LoVo (cell line): ENCODE results near the gene TFEB.

ENCODE experiments used
- DNase-seq: peaks from one replicate; pipeline ENCODE4 v3.0.0-alpha.2; 2016; ENCODE audit warnings: low spot score

Gene TFEB

DNA sequence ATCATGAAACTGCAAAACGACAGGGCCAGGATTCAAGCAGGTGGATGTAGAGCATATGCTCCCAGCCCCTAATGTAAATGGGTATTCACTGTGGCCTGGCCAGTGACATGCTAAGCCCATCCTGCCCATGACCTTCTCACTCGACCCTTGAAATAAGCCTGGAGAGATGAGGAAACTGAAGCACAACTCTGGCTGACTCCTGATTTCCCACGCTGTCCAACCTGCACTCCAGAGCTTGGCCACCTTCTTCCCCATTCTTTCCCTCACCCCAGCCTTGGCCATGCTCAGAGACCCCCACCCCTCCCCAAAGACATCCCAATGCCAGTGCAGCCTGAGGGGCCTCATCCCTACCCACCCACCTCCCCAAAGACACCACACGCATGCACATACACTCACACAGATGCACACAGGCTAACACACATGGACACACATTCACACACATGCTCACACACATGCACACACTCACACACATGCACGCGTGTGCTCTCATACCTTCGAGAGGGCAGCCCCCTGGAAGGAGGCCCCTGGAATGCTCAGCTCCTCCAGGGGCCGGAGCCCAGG, 12.4 kb downstream of the TFEB start:
- no peak for DNase-seq

DNA sequence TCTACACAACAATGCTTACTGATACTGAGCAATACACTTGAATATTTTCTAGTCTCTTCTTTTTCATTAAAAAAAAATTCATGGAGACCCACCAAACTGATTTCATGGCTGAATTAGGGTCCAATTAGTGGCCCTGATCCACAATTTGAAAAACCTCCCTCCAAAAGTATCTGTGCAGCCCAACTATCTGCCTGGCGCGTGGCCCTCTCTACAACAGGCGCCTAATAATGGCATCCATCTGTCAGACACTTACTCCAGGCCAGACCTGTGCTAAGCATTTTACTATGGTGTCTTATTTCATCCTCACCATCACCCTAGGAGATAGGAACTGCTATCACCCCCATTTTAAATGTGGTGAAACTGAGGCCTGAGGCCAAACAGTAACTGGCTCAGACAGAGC, 14.0 kb downstream of the TFEB start:
- no peak for DNase-seq

DNA sequence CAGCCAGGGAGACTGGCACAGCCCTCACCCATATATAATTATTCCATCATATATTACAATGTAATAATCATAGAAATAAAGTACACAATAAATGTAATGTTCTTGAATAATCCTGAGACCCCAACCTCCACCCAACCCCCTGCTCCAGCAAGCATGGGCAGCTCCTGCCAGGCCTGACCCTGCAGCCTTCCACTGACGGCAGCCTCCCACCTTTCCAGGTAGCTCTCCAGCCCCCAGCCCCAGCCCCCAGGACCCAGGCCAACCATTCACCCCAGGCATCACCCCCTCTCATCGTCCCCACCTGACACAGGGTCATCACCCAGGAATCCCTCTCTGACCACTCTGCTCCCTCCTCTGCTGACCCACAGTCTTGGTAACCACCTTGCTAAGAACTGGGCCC, 14.6 kb downstream of the TFEB start:
- DNase-seq = no peak

DNA sequence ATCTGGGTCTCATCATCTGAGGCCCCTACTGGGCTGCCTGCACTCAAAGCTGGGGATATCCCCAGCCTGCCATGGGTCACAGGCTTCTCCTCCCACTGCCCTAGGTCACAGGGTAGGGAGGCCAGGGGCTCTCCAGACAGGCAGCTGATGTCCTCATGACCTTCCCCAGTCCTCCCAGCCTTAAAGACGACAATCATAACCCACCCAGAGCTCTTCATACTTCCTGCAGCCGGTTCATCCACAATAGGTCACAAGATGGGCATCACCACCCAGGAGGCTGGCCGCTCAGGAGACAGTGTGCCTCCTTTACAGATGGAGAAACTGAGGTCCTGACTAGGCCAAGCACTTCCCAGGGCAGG, 15.2 kb downstream of the TFEB start:
- DNase-seq = no peak

DNA sequence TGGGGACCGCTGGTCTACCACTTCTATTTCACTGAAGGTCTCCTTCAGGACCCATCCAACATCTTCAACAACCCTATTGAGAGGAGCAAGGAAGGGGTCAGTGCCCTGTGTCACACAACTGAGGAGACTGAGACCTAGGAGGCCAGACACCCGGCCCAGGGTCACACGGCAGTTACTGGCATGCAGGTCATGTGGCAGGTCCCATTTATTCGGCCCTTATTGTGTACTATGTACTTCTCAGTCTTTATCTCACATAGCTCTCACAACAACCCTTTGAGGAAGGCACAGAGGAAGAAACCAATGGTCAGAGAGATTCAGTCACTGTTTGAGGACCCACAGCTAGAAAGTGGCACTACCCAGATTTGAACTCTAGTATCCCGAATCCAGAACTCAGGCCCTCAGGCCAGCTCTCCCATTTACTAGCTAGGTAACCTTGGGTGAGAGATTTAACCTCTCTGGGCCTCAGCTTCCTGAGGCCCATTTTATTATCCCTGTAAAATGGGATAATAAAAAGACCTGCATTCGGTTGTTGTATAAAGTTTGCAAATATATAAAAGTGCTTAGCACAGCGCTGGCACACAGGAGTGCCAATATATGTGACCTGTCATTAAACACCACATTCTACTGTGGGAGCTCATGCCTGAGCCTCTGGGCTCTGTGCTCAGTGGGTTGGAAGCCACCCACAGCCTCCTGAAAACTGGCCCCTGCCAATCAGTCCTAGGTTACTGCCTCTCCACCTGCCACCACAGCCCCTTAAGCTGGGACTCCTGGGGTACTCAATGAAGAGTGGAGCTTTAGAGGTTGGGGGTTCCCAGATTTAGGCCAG, 15.8 kb downstream of the TFEB start:
- no peak for DNase-seq

DNA sequence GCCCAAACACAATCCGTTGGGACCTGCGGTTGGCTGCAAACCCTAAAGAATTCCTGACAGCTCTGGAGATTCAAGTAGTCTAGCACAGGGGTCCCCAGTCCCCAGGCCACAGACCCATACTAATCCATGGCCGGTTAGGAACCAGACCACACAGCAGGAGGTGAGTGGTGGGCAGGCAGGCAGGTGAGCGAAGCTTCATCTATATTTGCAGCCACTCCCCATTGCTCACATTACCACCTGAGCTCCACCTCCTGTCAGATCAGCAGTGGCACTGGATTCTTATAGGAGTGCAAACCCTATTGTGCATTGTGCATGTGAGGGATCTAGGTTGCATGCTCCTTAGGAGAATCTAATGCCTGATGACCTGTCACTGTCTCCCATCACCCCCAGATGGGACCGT, 16.6 kb downstream of the TFEB start:
- no peak for DNase-seq

DNA sequence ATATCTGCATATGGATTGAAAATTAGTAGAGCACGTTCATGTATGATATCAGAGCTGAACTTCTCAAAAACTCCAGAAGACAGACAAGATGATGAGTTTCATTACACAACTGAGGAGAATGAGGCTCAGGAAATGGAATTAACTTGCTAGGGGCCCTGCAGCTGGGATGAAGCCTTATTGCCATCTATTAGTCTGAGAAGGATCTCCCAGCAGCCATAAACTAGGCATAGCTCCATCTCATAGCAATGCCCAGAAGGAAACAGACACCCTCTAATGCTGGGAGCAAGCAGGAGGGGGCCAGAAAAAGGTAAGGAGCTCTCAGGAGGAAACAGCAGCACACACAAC, 18.0 kb downstream of the TFEB start:
- DNase-seq = no peak

DNA sequence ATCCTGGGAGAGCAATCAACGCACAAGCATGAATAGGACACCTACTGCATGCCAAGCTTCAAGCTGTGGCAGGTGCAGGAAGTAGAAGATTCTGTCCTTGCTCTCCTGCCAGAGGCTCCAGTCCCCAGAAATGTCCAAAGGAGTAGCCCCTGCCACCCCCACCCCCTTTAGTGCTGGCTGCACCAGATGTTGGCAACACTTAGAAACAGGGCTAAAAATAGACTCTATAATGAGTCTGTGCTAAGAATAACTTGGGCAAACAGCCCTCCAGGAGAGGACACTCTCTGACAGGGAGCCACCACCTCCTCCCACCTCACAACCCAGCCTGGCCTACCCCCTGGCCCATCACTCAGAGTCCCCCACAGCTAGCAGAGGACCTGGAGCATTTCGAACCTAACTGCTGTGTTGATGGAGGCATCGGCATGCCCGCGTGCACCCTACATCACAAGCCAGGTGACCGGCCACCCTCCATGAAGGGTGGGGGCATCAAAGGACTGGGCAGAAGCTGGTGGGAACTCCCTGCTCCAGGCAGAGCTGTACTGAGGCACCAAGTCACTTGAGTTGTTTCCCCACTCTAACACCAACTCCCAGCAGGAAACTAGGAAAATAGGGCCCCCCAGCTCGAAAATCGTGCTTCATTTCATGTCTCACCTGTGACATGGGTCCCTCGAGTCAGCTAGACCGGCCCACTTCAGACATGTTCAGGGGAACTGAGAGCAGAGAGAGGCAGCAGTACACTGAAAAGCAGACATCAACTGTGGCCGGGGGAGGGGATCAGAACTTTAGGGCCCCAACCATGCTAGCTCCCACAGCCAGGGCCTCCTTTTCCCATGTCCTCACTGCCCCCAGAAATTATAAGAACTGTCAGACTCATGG, 18.7 kb downstream of the TFEB start:
- no peak for DNase-seq

DNA sequence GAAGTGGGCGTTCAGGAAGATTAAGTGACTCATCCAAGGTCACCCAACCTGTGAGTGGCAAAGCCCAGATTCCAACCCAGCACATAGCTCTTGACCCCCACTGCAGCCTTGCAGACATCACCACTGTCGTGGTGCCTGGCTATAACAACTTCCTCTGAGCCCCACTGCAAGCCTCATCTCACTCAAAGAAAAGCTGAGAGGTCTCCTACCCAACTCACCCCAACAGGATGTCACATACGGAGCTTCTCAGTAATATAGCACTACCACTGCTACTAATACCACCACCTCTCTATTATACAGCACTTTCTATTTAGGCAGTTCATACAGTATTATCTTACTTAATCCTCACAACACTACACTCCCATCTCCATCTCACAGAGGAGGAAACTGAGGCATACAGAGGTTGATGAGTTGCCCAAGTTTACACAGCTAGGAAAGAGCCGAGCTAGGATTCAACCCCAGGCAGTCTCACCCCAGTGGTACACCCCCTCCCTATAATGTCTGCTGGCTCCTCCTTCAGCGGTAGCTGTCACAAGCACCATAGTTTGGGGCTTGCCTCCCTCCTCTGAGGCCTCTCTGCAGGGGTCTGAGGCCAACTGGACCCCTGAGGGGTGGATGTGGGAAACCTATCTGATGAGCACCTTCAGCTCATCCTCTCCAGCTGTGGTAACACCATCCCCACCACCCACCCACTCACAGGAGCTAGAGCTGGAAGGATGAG, 19.5 kb downstream of the TFEB start:
- no peak for DNase-seq

DNA sequence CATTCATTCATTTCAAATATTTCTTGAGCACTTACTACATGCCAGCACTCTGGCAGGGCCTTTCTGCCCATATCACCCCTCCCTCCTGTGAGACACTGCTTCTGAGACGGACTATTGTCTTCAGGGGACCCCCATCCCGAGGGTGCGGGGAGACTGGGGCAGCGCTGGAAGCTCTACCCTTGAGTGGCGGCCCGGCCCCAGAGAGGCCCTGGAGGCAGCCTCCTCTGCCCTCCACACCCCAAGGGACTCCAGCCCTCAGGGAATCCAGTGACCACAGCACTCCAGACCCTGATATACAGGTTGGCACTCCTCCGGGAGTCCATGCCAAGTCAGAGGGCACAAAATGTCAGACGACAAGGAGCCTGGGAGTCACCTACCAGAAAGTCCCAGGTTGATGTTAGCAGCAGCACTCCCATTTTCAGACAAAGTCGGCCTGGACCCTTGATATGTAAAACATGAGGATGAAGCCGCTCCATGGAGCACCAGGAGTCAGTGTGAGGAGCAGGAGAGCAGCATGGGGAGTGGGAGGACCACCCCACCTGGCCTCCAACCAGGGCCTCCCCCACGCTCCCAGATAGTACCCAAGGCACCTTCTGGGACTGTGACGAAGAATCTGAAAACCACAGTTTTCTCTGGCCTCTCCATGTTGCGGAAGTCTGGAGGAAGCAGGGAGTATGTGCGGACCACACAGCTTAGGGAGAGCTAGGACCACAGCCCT, 20.7 kb downstream of the TFEB start:
- no peak for DNase-seq

DNA sequence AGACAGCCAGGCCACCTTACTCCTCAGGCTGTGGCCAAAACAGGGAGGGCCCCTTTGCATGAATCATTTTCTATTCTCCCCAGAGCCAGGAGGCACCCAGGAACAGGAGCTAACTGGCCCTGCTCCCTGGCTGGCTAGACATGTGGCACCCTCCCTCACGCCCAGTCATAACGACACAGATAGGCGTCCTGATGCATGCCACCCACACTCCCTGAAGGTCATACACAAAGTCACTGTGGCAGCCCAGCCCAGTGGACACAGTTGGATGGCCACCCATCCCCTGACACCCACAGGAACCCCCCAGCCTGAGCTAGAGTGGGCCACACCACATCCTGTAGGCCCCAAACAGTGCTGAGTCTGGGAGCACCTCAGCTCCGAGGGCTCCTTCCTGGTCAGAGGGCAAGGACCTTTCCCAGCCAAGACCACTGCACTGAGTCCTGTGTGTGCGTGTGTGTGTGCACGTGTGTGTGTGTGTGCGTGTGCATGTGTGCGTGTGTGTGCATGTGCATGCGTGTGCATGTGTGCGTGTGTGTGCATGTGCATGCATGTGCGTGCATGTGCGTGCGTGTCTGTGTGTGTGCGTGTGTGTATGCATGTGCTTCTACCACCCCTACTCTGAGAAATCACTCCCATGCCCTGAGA, 21.6 kb downstream of the TFEB start:
- DNase-seq = no peak

DNA sequence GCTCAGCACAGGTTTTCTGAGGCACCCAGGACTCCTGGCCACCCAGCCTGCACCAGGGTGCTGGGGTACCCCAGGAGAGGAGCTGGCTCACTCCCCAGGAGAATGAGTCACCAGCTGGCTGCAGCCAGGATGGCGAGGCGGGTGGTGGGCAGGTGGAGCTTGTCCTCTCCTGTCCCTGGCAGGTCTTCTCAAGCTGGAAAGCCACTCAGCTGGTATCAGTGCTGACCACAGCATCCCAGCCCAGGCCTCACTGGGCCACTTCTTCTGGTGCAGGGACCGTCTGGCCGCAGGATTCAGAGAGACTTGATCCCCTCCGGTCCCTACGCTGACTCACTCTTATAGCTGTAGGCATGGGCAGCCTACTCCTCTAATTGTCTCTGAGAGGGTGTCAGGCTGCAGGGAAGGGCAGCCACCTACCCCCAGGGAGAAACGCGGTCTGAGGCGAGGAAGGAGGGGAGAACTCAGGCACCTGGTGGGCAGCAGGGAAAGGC, 22.2 kb downstream of the TFEB start:
- no peak for DNase-seq

DNA sequence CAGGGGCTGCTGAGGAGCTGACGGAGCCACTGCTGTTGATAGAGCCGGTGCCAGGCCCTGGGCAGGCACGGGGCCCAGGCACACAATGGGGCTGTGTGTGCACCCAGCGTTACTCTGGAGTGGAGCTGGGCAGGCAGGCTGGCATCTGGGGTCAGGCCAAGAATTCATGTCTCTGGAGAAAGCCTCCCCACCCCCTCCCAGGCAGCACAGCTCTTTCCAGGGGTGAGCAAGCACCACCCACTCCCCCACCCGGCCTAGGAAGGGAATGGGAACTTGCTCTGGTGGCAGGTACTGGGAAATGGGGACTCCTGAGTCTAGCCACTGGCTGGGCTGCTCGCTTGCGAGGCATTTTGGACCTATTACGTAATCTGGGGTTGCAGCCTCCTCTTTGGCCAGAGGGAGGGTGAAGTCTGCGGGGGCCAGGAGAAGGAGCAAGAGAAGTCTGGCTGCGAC, 22.7 kb downstream of the TFEB start:
- no peak for DNase-seq

DNA sequence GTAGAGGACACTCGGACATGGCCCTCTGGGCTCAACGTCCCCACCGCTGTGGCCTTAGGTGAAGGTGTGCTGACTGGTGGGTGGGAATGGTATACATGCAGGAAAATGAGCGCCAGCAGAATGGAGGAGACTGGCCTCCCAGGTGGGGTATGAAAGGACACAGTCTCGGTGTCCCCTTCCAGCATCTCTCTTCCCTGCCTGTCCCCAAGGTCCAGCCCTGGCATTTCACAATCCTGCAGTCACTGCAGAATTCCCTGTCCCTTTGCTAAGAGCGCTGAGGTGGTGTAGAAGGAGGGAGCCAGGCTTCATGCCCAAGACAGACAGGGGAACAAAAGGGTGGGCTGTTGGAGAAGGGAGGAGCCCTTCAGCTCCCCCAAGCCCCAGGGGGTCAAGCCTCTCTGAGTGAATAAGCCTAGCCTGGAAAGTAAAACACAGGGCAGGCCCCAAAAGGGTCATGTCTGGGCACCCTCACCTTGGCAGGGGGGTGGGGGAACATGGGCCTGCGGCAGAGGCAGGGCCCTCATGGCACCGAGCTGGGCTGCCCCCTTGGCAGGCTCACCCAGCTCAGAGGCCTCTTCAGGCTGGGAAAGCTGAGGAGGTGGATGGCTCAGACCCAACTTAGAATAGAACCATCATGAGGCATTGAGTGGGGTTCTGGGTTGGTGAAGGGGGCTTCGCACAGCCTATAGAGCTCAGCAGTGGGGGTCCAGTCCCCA, 23.9 kb downstream of the TFEB start:
- DNase-seq = no peak

DNA sequence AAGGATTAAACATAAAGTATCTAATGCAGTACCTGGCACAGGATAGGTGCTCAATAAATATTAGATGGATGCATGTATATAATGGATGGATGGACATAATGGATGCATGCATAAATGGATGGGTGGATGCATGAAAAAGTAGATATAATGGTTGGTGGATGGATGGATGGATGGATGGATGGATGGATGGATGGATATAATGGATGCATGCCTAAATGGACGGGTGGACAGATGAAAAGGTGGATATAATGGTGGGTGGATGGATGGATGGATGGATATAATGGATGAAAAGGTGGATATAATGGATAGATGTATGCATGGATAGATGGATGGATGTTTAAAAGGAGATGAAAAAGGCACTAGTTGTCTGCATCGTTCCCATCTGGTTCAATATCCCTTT, 26.0 kb downstream of the TFEB start:
- no peak for DNase-seq

DNA sequence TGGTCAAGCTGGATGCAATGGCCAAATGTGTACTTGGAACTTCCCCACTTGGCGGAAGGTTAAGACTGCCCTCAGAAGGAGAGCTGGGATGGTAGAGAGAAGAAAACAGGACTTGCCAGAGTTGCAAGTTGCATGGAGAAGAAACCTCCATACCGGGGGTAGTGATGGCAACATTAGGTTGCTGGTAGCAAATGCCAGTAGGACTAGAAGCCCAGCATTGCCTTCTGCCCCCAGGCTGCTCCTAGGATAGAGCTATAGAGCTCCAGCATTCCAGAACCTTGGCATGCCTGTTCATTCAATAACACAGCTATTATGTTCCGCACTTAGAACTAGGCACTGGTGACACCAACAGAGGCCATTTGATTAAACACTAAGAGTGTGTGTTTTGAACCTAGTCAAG, 26.6 kb downstream of the TFEB start:
- no peak for DNase-seq

DNA sequence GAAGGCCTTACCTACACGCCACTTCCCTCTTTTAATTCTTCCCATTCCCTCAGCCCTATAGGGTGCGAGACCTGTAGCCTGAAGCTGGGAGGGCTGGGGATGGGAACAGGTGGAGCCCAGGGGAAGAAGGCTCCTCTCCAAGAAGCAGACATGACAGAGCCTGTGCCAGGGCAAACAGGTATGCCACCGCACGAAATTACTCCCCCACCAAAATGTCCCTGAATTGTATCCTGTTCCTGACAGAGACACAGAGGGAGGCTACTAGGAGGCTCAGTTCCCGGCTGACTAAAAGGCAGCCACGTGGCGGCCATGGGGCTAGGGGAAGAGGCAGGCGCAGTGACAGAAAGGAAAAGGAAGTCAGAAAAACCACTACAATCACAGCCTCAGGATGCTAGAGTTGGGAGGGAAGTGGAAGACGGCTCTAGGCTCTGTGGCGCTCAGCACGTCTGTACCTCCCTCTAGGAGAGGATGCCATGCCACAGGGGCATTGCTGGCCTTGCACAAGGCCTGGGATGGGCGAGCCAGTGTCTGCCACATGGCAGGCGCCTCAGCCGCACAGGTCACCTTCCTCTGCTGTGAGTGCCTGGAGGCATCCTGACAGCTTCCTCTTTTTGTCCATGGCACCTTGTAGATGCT, 27.7 kb downstream of the TFEB start:
- no peak for DNase-seq

DNA sequence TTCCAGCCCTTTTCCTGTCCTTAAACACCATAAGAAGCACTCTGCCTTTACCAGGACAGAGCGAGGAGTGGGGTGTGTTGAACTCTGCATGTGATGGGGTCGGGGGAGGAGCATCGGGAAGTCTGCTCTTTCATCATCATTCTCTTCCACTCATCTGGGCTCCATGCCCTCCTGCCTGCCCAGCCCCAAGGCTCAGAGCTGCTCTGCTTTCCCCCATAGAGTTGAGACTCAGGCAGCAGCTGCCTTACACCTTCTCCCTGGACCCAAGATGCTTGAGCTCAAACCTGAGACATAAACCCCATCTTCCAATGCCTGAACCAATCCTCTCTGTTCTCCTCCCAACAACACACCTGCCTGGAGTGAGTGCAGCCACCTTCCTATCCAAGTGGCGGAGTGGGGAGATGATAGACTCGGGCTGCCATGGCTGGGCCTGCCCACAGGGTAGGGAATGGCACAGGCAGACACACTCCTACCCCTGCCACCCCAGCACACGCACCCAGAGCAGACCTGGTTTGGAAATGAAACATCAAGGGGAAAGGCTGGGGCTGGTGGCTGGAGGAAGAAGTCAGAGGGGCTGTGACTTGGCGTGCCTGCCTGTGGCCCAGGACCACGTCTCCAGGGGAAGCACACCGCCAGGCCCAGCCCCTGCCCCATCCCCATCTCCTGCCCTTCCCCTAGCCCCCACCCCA, 28.4 kb downstream of the TFEB start:
- DNase-seq = no peak
